Measurements from ENCODE around the gene NIN.
"Not testable (repeated sequence)": the region's sequence is repeated elsewhere in the genome, so short reads cannot be mapped to it uniquely, and the experiment has no call there.

NIN gene

DNA sequence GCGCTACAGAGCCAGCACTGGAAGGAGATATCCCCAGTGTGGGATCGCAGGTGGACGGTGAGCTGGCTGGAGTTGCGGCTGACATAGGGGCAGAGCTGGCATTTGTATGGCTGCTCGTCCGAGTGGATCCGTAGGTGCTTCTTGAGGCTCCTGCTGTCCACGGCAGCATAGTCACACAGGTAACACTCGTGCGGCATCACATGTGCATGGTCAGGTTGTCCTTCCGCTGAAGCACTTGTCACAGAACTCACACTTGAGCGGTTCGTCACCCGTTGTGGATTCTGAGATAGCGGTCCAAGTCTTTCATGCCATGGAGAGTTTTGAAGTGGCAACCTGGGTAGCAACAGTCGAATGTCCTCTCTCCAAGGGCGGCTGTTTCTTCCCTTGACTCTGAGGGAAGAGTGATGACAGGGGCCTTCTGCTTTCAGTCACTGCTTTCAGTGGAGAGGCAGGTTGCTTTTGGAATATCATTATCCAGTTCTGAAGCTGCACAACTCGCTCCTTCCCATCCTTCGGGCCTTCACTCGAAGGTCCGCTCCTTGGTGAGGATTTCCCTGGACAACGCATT is 125.9 kb downstream of the NIN start:
- DNase-seq = no peak

- DNase-seq = no peak
These were observed 126.4 kb downstream of the NIN start for GRCh38 chr14:50704454-50705010.

DNA sequence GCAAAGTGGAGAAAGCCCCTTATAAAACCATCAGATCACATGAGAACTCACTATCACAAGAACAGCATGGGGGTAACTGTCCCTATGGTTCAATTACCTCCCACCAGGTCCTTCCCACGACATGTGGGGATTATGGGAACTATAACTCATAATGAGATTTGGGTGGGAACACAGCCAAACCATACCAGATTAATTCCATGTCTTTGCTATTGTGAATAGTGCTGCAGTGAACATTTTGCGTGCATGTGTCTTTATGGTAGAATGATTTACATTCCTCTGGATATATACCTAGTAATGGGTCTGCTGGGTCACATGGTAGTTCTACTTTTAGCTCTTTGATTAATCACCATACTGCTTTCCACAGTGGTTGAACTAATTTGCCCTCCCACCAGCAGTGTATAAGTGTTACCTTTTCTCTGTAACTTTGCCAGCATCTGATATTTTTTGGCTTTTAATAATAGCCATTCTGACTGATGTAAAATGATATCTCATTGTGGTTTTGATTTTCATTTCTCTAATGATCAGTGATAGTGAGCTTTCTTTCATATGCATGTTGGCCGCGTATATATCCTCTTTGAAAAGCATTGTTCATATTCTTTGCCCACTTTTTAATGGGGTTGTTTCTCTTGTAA is 133.2 kb downstream of the NIN start:
- no peak for DNase-seq

- not testable (repeated sequence) for DNase-seq
These were observed 136.7 kb downstream of the NIN start for GRCh38 chr14:50694260-50694659.

- no peak for DNase-seq
These were observed 142.1 kb downstream of the NIN start for GRCh38 chr14:50688875-50689274.

- DNase-seq = no peak
These were observed 151.3 kb downstream of the NIN start for GRCh38 chr14:50679674-50680073.

GRCh38 chr14:50678163-50678562 is 152.8 kb downstream of the NIN start:
- DNase-seq = no peak

GRCh38 chr14:50677527-50678063 is 153.4 kb downstream of the NIN start:
- DNase-seq = no peak

GRCh38 chr14:50676814-50677516 is 154.0 kb downstream of the NIN start:
- no peak for DNase-seq

DNA sequence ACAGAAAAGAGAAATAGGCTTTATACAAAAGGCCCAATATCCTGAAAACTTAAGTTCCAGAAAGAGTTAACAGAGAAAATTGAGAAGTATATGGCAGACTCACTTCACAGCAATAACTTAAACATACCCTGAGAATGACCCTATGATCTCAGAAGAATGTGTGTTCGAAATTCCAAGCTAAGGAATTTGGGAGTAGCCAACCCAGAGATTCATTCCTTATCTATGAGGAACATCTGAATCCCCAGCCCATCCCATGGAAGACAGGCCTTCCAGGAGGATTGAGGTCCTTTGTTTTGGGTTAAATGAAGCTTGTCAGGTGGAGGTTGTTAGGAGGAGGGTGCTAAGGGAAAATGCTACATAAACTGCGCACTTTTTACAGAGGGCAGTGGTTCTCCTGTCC is 155.4 kb downstream of the NIN start:
- DNase-seq = no peak

- no peak for DNase-seq
These were observed 160.1 kb downstream of the NIN start for GRCh38 chr14:50670866-50671256.

- DNase-seq = no peak
These were observed 160.6 kb downstream of the NIN start for GRCh38 chr14:50670196-50670865.

All from NCI-H2029 (cell line).